ENCODE measurements around the gene NOP16.

NOP16 gene

DNA sequence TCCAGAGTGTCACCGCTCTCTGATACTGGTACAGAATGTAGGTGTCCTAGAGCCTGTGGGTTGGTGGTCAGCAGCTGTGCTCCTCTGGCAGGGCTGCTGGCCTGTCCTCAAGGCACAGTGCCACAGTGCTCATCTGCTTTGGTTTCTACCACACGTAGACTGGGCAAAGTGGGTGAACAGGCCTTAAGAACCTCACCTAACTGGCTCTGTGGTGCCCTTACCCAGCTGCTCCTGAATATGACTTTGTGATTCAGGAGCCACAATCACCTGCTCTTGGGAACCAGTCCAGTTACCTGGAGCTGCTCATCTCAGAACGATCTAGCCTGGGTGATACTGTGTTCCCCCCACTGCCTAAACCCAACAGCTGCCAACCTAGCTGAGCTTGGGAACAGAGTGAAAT, 6.4 kb downstream of the NOP16 start (continued):
- no peak for TF ChIP-seq ZNF280C (tag by site-specific recombination; IDR thresholded peaks at IDR 0.05)

GRCh38 chr5:176381423-176381822, 7.0 kb downstream of the NOP16 start:
- POLR2A ChIA-PET: interaction anchor here (1.3 kb wide), 1 partner anchor 20 kb away, joined by 5 read pairs; the partner anchor contains the start of gene KIAA1191
- H3K9me3 ChIP-seq (ENCODE audit: control insufficient read depth, insufficient read depth, low read depth, low read length): no peaks in the 10 kb centered on the region
- H3K36me3 ChIP-seq (ENCODE audit: control insufficient read depth in 2 of 2, insufficient read depth in 1 of 2, low read length in 2 of 2): peaks cover 0 to 62% of the 10 kb centered on the region in 2 experiments; a peak in 2 of 3 replicates
- no peak overlapping the region for H3K27ac ChIP-seq (ENCODE audit: extremely low read depth, low read depth, low read length)
- CTCF ChIA-PET: no interaction called here
- no peaks in the 10 kb centered on the region for H3K4me1 ChIP-seq (ENCODE audit: control insufficient read depth, insufficient read depth, low read length)
- TF ChIP-seq ZNF280C (tag by site-specific recombination; IDR thresholded peaks at IDR 0.05) (no peak), PBX3 (CRISPR knock-in tag; IDR thresholded peaks at IDR 0.05) (no peak), YY1 (tag by site-specific recombination; IDR thresholded peaks at IDR 0.05) (no peak), ZBTB8A (tag by site-specific recombination; IDR thresholded peaks at IDR 0.05) (no peak), ZNF266 (tag by site-specific recombination; IDR thresholded peaks at IDR 0.05; ENCODE audit: low read depth) (no peak)
- TF ChIP-seq, protein P1, sequence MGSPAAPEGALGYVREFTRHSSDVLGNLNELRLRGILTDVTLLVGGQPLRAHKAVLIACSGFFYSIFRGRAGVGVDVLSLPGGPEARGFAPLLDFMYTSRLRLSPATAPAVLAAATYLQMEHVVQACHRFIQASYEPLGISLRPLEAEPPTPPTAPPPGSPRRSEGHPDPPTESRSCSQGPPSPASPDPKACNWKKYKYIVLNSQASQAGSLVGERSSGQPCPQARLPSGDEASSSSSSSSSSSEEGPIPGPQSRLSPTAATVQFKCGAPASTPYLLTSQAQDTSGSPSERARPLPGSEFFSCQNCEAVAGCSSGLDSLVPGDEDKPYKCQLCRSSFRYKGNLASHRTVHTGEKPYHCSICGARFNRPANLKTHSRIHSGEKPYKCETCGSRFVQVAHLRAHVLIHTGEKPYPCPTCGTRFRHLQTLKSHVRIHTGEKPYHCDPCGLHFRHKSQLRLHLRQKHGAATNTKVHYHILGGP (tag by site-specific recombination; IDR thresholded peaks at IDR 0.05): no peak
- H3K4me3 ChIP-seq (ENCODE audit: low read depth, low read length): no peak overlapping the region

DNA sequence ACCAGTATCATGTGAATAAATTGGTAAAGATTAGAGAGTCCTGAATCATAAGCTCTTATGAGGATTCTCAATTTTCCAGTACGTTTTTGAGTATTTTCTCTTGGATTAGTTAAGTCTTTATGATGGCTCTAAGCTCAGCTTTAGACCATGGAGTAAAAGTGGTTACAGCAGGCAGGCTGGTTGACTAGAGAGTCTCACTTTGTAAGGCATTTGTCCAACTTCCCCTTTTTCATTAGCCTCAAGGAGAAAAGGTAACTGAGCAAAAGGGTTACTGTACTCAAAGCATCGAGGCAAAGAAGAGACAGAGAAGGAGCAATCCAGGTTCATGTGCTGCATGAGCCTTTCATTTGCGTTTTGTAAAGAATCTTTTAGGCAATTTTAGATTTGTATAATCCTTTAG, 8.5 kb downstream of the NOP16 start:
- TF ChIP-seq ZNF843 (tag by site-specific recombination; IDR thresholded peaks at IDR 0.05): no peak
- TF ChIP-seq ZNF211 (tag by site-specific recombination; IDR thresholded peaks at IDR 0.05; ENCODE audit: low read depth): no peak
- no peak for TF ChIP-seq HOXC10 (CRISPR knock-in tag; IDR thresholded peaks at IDR 0.05)
- TF ChIP-seq ZNF707 (tag by site-specific recombination; IDR thresholded peaks at IDR 0.05): no peak
- no peak for TF ChIP-seq ZFP37 (tag by site-specific recombination; IDR thresholded peaks at IDR 0.05)
- ChIA-PET POLR2A (no interaction called here), CTCF (interaction anchor here (0.7 kb wide), 1 partner anchor 14 kb away, joined by 3 read pairs; no protein-coding TSS in a partner anchor)
- H3K9me3 ChIP-seq (ENCODE audit: control insufficient read depth, insufficient read depth, low read depth, low read length): no peaks in the 10 kb centered on the region
- H3K4me3 ChIP-seq (ENCODE audit: low read depth, low read length): no peak overlapping the region
- H3K4me1 ChIP-seq (ENCODE audit: control insufficient read depth, insufficient read depth, low read length): no peaks in the 10 kb centered on the region
- no peak overlapping the region for H3K27ac ChIP-seq (ENCODE audit: extremely low read depth, low read depth, low read length)
- H3K36me3 ChIP-seq (ENCODE audit: control insufficient read depth in 2 of 2, insufficient read depth in 1 of 2, low read length in 2 of 2): peaks cover 0 to 49% of the 10 kb centered on the region in 2 experiments; a peak in 2 of 3 replicates

DNA sequence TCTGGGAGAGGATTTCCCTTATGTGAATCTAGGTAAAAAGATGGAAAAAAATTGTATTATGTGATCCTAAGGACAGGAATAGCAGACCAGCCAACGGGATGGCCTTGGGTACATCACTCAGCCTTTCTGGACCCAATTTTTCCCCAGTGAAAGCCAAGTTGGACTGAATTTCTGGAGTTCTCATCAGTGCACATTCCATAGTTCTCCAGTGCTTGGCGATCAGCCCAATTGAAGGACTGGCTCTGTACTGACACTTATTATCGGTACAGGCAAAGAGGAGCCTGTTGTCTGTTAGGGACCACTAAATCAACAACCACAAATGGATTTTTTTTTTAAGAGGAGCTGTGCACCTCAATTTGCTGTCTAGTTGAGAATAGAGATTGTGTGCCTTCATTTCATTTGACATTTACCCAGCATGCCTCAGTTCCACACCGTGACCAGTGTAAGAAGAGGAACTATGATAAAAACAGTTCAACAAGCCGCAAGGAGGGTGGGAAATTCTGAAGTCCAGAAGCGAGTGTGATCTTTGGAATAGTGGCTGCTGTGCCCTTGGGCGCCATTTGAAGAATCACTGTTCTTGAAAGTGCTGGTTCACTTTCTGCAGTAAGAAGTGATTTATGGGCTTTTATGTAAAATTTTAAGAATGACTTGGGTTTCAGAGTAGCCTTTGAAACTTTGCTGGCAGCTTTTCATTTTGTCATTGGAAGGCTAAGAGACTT, 15.1 kb downstream of the NOP16 start:
- no peaks in the 10 kb centered on the region for H3K4me1 ChIP-seq (ENCODE audit: control insufficient read depth, insufficient read depth, low read length)
- H3K27ac ChIP-seq (ENCODE audit: extremely low read depth, low read depth, low read length): no peak overlapping the region
- H3K4me3 ChIP-seq (ENCODE audit: low read depth, low read length): no peak overlapping the region
- H3K9me3 ChIP-seq (ENCODE audit: control insufficient read depth, insufficient read depth, low read depth, low read length): no peaks in the 10 kb centered on the region
- H3K36me3 ChIP-seq (ENCODE audit: control insufficient read depth in 2 of 2, insufficient read depth in 1 of 2, low read length in 2 of 2): peaks cover 7 to 63% of the 10 kb centered on the region in 2 experiments; a peak in 2 of 3 replicates
- CTCF ChIA-PET: interaction anchor here (0.7 kb wide), 1 partner anchor 645 kb away, joined by 3 read pairs; no protein-coding TSS in a partner anchor
- POLR2A ChIA-PET: interaction anchor here (0.8 to 0.9 kb wide), 2 partner anchors 9 to 11 kb away, joined by 3 read pairs; no protein-coding TSS in a partner anchor
- TF ChIP-seq ZNF449 (tag by site-specific recombination; IDR thresholded peaks at IDR 0.05) (no peak), PRDM6 (tag by site-specific recombination; IDR thresholded peaks at IDR 0.05) (no peak), ZBTB20 (tag by site-specific recombination; IDR thresholded peaks at IDR 0.05) (no peak), ZNF302 (tag by site-specific recombination; IDR thresholded peaks at IDR 0.05; ENCODE audit: low read depth) (no peak), ZNF830 (tag by site-specific recombination; IDR thresholded peaks at IDR 0.05; ENCODE audit: low read depth) (no peak), ZNF48 (tag by site-specific recombination; IDR thresholded peaks at IDR 0.05) (no peak), HOXA7 (CRISPR knock-in tag; IDR thresholded peaks at IDR 0.05; ENCODE audit: borderline replicate concordance) (no peak)

All from HEK293 (cell line).